ENCODE results near the gene OR5AC2. TPM values are rescaled to one million over a fixed set of nuclear protein-coding genes. Genes with fewer than 3 reads are reported as not detected.

OR5AC2 gene
- total and polyA plus RNA-seq, 2 of the 13 experiments (the other 11 are each of a cell fraction or from before 2014, with no cell fraction given): not detected

GRCh38 chr3:98073486-98073885 lies 13.5 kb upstream of the OR5AC2 start:
- no peak overlapping the region for H3K9ac ChIP-seq (ENCODE audit: insufficient read depth, low read depth, low read length)
- H3K79me2 ChIP-seq (ENCODE audit: insufficient read depth, low read length): no peaks in the 10 kb centered on the region
- no peaks in the 10 kb centered on the region for H3K36me3 ChIP-seq (replicated peaks in 1 of 2; ENCODE audit: control insufficient read depth in 1 of 2, insufficient read depth in 2 of 2, low read length in 2 of 2)
- FAIRE-seq (no peak), DNase-seq (ENCODE audit: low spot score) (no peak), ATAC-seq (no peak)
- H3K27me3 ChIP-seq (ENCODE audit: control insufficient read depth in 1 of 2, insufficient read depth in 2 of 2, low read length in 2 of 2): no peaks in the 10 kb centered on the region; a peak in 1 of 5 replicates
- CTCF ChIA-PET (ENCODE audit: low intra/inter-chr PET ratio, low total read pairs): no interaction called here
- H3K27ac ChIP-seq (ENCODE audit: extremely low read length, insufficient read depth, low read length): no peak overlapping the region
- intact Hi-C loops (cut with micrococcal nuclease; ENCODE audit: unreplicated experiment) (no loop called here), in situ Hi-C loops (cut with HindIII; ENCODE audit: extremely low pct_ligation_motif_present, low pct_unique_long_range_greater_than_20kb) (no loop called here)
- H3K4me3 ChIP-seq (replicated peaks in 1 of 3; ENCODE audit: insufficient read depth in 1 of 3, low read depth in 2 of 3, low read length in 3 of 3): no peak overlapping the region
- H3K4me2 ChIP-seq (ENCODE audit: low read depth, low read length): no peak overlapping the region
- no peak overlapping the region for H2AFZ ChIP-seq (ENCODE audit: low read length)
- POLR2A ChIA-PET: no interaction called here
- BruUV-seq (replicated peaks): no TSS peak
- H3K9me3 ChIP-seq (ENCODE audit: low read length): no peaks in the 10 kb centered on the region
- H3K4me1 ChIP-seq (ENCODE audit: insufficient read depth, low read length): no peaks in the 10 kb centered on the region
- H4K20me1 ChIP-seq (ENCODE audit: insufficient read depth, low read length): no peaks in the 10 kb centered on the region
- 3% methylated on average over 1 of the region's 1 CpG for WGBS (ENCODE audit: low lambda C conversion rate)
- TF ChIP-seq ZNF879 (CRISPR knock-in tag; IDR thresholded peaks at IDR 0.05) (no peak), ZBTB42 (CRISPR knock-in tag; IDR thresholded peaks at IDR 0.05) (no peak), SALL2 (CRISPR knock-in tag; IDR thresholded peaks at IDR 0.05) (no peak), THAP9 (CRISPR knock-in tag; IDR thresholded peaks at IDR 0.05; ENCODE audit: borderline replicate concordance) (no peak), GMEB1 (CRISPR knock-in tag; IDR thresholded peaks at IDR 0.05; ENCODE audit: borderline replicate concordance) (no peak), NPAS2 (CRISPR knock-in tag; IDR thresholded peaks at IDR 0.05; ENCODE audit: borderline replicate concordance) (no peak), PAF1 (CRISPR knock-in tag; IDR thresholded peaks at IDR 0.05) (no peak), THAP7 (CRISPR knock-in tag; IDR thresholded peaks at IDR 0.05) (no peak), KLF12 (CRISPR knock-in tag; IDR thresholded peaks at IDR 0.05; ENCODE audit: borderline replicate concordance) (no peak), ZSCAN12 (CRISPR knock-in tag; IDR thresholded peaks at IDR 0.05) (no peak), HNRNPK (IDR thresholded peaks at IDR 0.05; ENCODE audit: low read depth, low read length, poor library complexity, severe bottlenecking) (no peak), U2AF1 (optimal IDR thresholded peaks at IDR 0.05; ENCODE audit: low read depth, low read length) (no peak), RXRB (CRISPR knock-in tag; IDR thresholded peaks at IDR 0.05; ENCODE audit: borderline replicate concordance) (no peak), FOXO4 (CRISPR knock-in tag; conservative IDR thresholded peaks at IDR 0.05) (no peak), ZFP91 (CRISPR knock-in tag; IDR thresholded peaks at IDR 0.05; ENCODE audit: borderline replicate concordance) (no peak)
